A549 (cell line): ENCODE data around the gene CCDC33.

Source experiments
- CEBPB ChIP-seq, 2 experiments: fragments of >200 bp in 1 of 2; sonication (Bioruptor Twin) in 1 of 2; formaldehyde crosslinking in 1 of 2; IDR thresholded peaks; 2 replicates each; pipeline ENCODE4 v1.6.1; 2012 to 2016
- CHD2 ChIP-seq: fragments of 150-350 bp; IDR thresholded peaks from 2 replicates; pipeline ENCODE4 v1.6.1; 2014; ENCODE audit warnings: low read length; ENCODE audit not compliant: partially characterized antibody
- CTCF ChIP-seq: fragments of >200 bp; sonication (Bioruptor Twin); formaldehyde crosslinking; IDR thresholded peaks from 3 replicates; pipeline ENCODE4 v1.5.1; 2016
- EP300 ChIP-seq, 2 experiments: fragments of >200 bp; sonication (Bioruptor Twin); formaldehyde crosslinking; IDR thresholded peaks; 2 replicates in 1 of 2; 3 replicates in 1 of 2; pipeline ENCODE4 v1.6.1; 2016 to 2017
- HDAC2 ChIP-seq: fragments of 200-600 bp; sonication (generic); IDR thresholded peaks from 2 replicates; pipeline ENCODE4 v1.6.1; 2016
- NR3C1 ChIP-seq: fragments of >200 bp; sonication (Bioruptor Twin); formaldehyde crosslinking; IDR thresholded peaks from 3 replicates; pipeline ENCODE4 v1.6.1; 2017
- POLR2A ChIP-seq: IDR thresholded peaks from 2 replicates; pipeline ENCODE4 v1.6.1; 2012; ENCODE audit warnings: mild to moderate bottlenecking, low read length

- no peak for TF ChIP-seq CTCF
- TF ChIP-seq NR3C1 = no peak
- no peak for TF ChIP-seq POLR2A
- no peak for TF ChIP-seq CEBPB (IDR thresholded peaks at IDR 0.05)
- TF ChIP-seq CHD2 = no peak
- TF ChIP-seq EP300 (IDR thresholded peaks at IDR 0.05) = no peak
- TF ChIP-seq HDAC2 = no peak
These were observed 45.3 kb downstream of the CCDC33 start for GRCh38 chr15:74281147-74282133.
